GM18505 (cell line): Measurements from ENCODE around the gene FRMD4A.
"Not testable (repeated sequence)": the region's sequence is repeated elsewhere in the genome, so short reads cannot be mapped to it uniquely, and the experiment has no call there.

Experiments used
- ATAC-seq: cut with Tn5 transposase; IDR thresholded peaks from one replicate; pipeline ENCODE4 v1.9.1; 2021; ENCODE audit not compliant: unreplicated experiment
- POLR2A ChIP-seq: IDR thresholded peaks from 4 replicates; pipeline ENCODE4 v1.6.1; 2011; ENCODE audit warnings: borderline replicate concordance; ENCODE audit not compliant: insufficient read depth, insufficient read length; ENCODE audit errors: extremely low read depth

Gene FRMD4A

GRCh38 chr10:13794992-13795612 lies 535.6 kb downstream of the FRMD4A start:
- ATAC-seq, result no peak
- TF ChIP-seq POLR2A, result no peak

DNA sequence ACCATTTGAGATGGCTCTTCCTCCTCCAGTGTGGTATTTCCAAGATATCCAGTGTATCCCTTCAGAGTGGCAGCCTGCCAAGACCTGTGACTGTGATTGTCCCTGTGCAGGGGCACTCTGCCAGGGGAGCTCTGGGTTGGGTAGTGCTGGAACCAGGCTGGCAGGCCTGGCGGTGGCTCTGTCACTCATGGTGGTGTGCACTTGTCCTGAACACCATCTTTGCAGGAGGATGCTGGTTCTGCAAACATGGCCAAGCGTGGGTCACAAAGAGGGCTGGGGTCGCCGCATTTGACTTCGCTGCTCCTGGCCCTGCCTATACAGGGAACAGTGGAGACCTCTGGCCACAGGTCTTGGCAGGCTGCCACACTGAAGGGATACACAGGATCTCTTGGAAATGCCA lies 538.7 kb downstream of the FRMD4A start:
- no peak for ATAC-seq
- no peak for TF ChIP-seq POLR2A

DNA sequence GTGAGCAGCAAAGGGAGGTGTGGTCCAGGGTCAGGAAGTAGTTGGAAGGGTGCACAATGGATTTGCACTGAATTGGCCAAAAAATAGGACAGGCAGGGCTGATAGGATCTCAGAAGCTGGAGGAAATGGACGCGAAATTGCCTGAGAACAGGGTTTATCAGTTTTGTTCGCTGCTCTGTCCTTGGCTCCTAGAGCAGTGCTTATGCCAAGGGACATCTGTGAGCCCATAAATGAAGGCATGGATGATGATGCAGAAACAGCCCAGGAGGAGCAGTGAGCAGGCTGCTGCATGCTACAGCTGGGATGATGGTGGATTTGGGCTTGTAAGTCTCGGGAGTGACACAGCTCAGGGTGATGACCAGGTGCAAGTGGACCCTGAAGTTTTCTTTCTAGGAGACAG lies 539.2 kb downstream of the FRMD4A start:
- TF ChIP-seq POLR2A, result no peak
- ATAC-seq, result no peak

DNA sequence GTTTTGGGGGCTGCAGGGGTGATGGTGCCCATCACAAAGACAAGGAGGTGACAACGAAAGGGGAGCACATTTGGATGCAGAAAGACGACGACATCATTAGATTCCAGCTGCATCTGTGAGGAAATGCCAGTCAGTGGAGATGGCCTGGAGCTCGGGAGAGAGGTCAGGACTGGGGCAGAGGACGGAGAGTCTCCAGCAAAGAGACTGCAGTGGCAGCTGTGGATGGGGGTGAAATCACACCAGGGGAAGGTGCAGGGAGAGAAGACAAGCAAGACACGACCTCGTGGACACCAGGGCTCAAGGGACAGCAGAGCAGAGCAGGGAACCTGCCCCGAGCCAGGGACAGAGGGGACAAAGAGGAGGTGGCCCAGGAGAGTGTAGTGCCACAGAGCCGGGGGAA lies 540.5 kb downstream of the FRMD4A start:
- ATAC-seq, result no peak
- TF ChIP-seq POLR2A, result no peak

DNA sequence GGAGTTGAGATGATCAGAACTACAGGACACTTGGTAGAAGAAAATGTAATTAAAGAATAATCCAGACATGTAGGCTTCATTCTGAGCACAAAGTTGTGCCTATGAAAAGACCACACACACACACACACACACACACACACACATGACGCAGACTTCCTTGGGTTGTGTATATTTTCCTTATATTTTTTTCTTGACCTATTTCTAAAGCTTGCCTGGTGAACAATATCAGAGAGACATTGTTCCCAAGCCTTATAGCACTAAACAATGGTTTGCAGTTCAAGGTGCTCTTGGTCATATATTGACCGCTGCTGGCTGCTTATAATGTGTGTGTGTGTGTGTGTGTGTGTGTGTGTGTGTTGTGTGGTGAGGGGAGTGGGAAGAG lies 541.3 kb downstream of the FRMD4A start:
- ATAC-seq, result no peak
- no peak for TF ChIP-seq POLR2A

DNA sequence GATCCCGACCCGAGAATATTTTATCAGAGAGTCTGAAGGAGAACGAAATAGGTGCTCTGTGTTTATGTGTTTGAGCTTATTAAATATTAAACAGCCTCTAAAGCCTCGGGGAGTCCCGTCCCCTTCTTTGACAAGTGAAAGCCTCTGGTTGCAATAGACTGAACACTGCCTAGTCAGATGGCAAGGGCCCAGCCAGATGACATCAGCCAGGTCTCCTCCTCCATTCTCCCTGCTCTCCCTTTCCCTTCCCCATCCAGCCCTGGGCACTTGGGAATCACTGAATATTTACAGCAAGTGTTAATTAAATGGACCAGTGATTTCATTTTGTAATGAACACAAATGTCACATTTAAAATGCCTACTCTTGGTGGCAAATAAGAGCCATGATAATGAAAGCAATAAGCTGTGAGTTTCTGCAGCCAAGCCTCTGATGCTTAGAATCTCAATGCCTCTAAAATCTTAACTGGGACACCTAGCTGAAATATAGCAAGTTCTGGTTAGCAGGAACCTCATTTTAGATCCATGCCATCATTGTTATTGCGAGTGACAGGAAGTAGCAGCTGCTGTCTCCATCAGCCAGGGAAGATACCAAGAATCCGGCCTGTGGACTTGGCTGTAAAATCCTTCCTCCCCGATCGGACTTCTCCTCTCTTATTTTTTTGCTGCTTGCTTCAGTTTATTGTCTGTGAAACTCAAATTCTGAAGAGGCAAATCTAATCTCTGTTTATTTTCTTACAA lies 541.8 kb downstream of the FRMD4A start:
- ATAC-seq, result no peak
- no peak for TF ChIP-seq POLR2A

DNA sequence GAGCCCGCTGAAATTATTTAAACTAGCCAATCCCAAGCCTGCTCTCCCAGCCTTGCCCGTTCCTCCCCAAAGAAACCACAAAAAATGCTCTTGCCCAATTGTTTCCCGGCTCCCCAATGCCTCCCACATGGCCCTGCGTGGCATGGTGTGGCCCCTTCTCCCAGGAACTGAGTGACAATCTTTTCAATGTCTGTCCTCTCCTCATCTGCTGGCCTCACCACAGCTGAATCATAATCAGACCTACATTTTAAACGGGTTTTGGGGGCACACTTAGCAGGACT lies 542.5 kb downstream of the FRMD4A start:
- ATAC-seq, result no peak
- TF ChIP-seq POLR2A, result no peak

- peak; percentile 45 for ATAC-seq
These were observed 543.7 kb downstream of the FRMD4A start for GRCh38 chr10:13787015-13787421.

GRCh38 chr10:13784067-13784466 lies 546.7 kb downstream of the FRMD4A start:
- no peak for TF ChIP-seq POLR2A
- no peak for ATAC-seq

More at GRCh38 chr10:13787015-13787421, 543.7 kb downstream of the FRMD4A start:
- TF ChIP-seq POLR2A, result peak; percentile 27

DNA sequence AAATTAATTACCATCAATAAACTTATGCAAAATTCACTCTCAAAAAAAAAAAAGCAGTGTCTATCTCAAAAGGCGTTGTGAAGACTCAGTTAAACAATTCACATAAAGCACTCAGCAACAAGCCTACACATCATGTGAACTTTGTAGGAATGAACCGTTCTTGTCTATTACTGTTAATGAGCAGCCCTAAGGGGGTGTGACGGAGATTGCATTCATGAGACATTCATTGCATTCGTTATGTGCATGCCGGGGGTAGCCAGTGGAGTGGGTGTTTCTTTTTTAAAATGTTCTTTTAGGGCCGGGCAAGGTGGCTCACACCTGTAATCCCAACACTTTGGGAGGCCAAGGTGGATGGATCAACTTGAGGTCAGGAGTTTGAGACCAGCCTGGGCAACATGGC lies 551.0 kb downstream of the FRMD4A start:
- TF ChIP-seq POLR2A, result no peak
- no peak for ATAC-seq

DNA sequence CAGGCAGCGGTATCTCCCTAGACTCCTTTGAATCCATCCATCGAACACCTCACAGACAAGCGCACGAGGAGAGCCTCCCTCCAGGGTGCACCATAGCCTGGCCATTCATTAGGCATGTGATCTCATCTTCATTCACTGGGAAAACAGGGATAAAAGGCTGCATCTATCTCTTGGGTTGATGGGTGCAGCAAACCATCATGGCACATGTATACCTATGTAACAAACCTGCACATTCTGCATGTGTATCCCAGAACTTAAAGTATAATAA lies 552.1 kb downstream of the FRMD4A start:
- ATAC-seq, result not testable (repeated sequence)

- ATAC-seq, result no peak
- no peak for TF ChIP-seq POLR2A
These were observed 553.8 kb downstream of the FRMD4A start for GRCh38 chr10:13776861-13777311.

GRCh38 chr10:13775786-13776775 lies 554.6 kb downstream of the FRMD4A start:
- ATAC-seq, result no peak
- no peak for TF ChIP-seq POLR2A
